Hepatocyte (in vitro differentiated cells): ENCODE results near the gene MUC5B. TPM values are rescaled to one million over a fixed set of nuclear protein-coding genes. Genes with fewer than 3 reads are reported as not detected.
"Not testable (repeated sequence)": the region's sequence is repeated elsewhere in the genome, so short reads cannot be mapped to it uniquely, and the experiment has no call there.

ENCODE experiments used
- DNase-seq: peaks from one replicate; pipeline ENCODE4 v3.0.0-alpha.2; 2016; ENCODE audit warnings: low spot score
- H2AFZ ChIP-seq: fragments of 200-600 bp; sonication (generic); 2 replicates; pipeline ENCODE4 v1.6.0; 2016; ENCODE audit warnings: antibody characterized with exemption, mild to moderate bottlenecking
- H3K27ac ChIP-seq: fragments of 200-600 bp; sonication (generic); 2 replicates; pipeline ENCODE4 v1.5.1; 2016; ENCODE audit warnings: mild to moderate bottlenecking
- H3K27me3 ChIP-seq: fragments of 200-600 bp; sonication (generic); 2 replicates; pipeline ENCODE4 v1.6.1; 2016
- H3K36me3 ChIP-seq: fragments of 200-600 bp; sonication (generic); replicated peaks from 2 replicates; pipeline ENCODE4 v1.5.1; 2016; ENCODE audit warnings: low read depth; ENCODE audit not compliant: insufficient read depth
- H3K4me1 ChIP-seq: fragments of 200-600 bp; sonication (generic); 2 replicates; pipeline ENCODE4 v1.5.1; 2016; ENCODE audit warnings: mild to moderate bottlenecking, moderate library complexity; ENCODE audit not compliant: insufficient read depth
- H3K4me2 ChIP-seq: fragments of 200-600 bp; sonication (generic); 2 replicates; pipeline ENCODE4 v1.6.0; 2016
- H3K4me3 ChIP-seq: fragments of 200-600 bp; sonication (generic); 2 replicates; pipeline ENCODE4 v1.5.1; 2016; ENCODE audit warnings: mild to moderate bottlenecking
- H3K79me2 ChIP-seq: fragments of 200-600 bp; sonication (generic); 2 replicates; pipeline ENCODE4 v1.6.0; 2017; ENCODE audit warnings: mild to moderate bottlenecking
- H3K9me2 ChIP-seq: fragments of 200-600 bp; sonication (generic); replicated peaks from 2 replicates; pipeline ENCODE4 v1.6.0; 2017; ENCODE audit warnings: mild to moderate bottlenecking; ENCODE audit not compliant: insufficient read depth
- H3K9me3 ChIP-seq: fragments of 200-600 bp; sonication (generic); 2 replicates; pipeline ENCODE4 v1.5.1; 2016; ENCODE audit warnings: low read depth, mild to moderate bottlenecking
- H4K20me1 ChIP-seq: fragments of 200-600 bp; sonication (generic); 2 replicates; pipeline ENCODE4 v1.6.0; 2016; ENCODE audit warnings: mild to moderate bottlenecking; ENCODE audit not compliant: insufficient read depth, poor library complexity, severe bottlenecking
- CTCF ChIP-seq: fragments of 200-600 bp; sonication (generic); IDR thresholded peaks from 2 replicates; pipeline ENCODE4 v1.5.1; 2016; ENCODE audit warnings: antibody characterized with exemption, mild to moderate bottlenecking; ENCODE audit not compliant: poor library complexity
- EZH2 ChIP-seq: fragments of 200-600 bp; sonication (generic); IDR thresholded peaks from 2 replicates; pipeline ENCODE4 v1.6.1; 2016; ENCODE audit warnings: antibody characterized with exemption, mild to moderate bottlenecking, borderline replicate concordance
- EZH2phosphoT487 ChIP-seq: fragments of 200-600 bp; sonication (generic); IDR thresholded peaks from one replicate; pipeline ENCODE4 v1.6.1; 2018; ENCODE audit warnings: antibody characterized with exemption, mild to moderate bottlenecking, low read depth, moderate library complexity; ENCODE audit not compliant: unreplicated experiment, severe bottlenecking
- WGBS: methylation state at CpG from one replicate; pipeline ENCODE4 v1.1.6; 2016; ENCODE audit warnings: low lambda C conversion rate; ENCODE audit errors: missing lambda C conversion rate; 5-methylcytosine and 5-hydroxymethylcytosine counted together
- polyA plus RNA-seq: library from polyadenylated mRNA; unstranded; fragments of >200 nt; fragmentation: Nextera tagmentation; extraction: Ambion mirVana; gene quantifications from 2 replicates; pipeline ENCODE4 v1.2.1, GENCODE V29; 2016
- total RNA-seq: library from RNA; depleted of rRNA; stranded (reverse); fragments of >200 nt; gene quantifications from 2 replicates; pipeline ENCODE4 v1.2.3, GENCODE V29; 2014

The MUC5B gene
- total and polyA plus RNA-seq, 2 experiments from 2014 or later = 0.07 to 0.15 TPM

- Histone ChIP-seq H3K79me2 (no peaks in the 10 kb centered on the region), H3K27me3 (no peaks in the 10 kb centered on the region), H3K4me1 (no peaks in the 10 kb centered on the region), H3K4me2 (no peak overlapping the region), H2AFZ (no peak overlapping the region), H4K20me1 (no peaks in the 10 kb centered on the region), H3K9me2 (no peaks in the 10 kb centered on the region), H3K36me3 (no peaks in the 10 kb centered on the region), H3K9me3 (no peaks in the 10 kb centered on the region), H3K4me3 (no peak overlapping the region), H3K27ac (no peak overlapping the region)
- no peak for DNase-seq
- 96% methylated on average over 33 of the region's 39 CpGs for WGBS
- TF ChIP-seq CTCF = no peak
- TF ChIP-seq EZH2phosphoT487 = no peak
- TF ChIP-seq EZH2 = no peak
Measured at GRCh38 chr11:1208394-1209261, 14.2 kb upstream of the MUC5B start.

GRCh38 chr11:1209371-1210057 is 13.4 kb upstream of the MUC5B start:
- Histone ChIP-seq H4K20me1 (no peaks in the 10 kb centered on the region), H2AFZ (no peak overlapping the region), H3K4me1 (no peaks in the 10 kb centered on the region), H3K4me3 (no peak overlapping the region), H3K9me2 (no peaks in the 10 kb centered on the region), H3K79me2 (no peaks in the 10 kb centered on the region), H3K4me2 (no peak overlapping the region), H3K27me3 (no peaks in the 10 kb centered on the region), H3K36me3 (no peaks in the 10 kb centered on the region), H3K27ac (no peak overlapping the region), H3K9me3 (no peaks in the 10 kb centered on the region)
- TF ChIP-seq EZH2 = no peak
- no peak for TF ChIP-seq CTCF
- TF ChIP-seq EZH2phosphoT487 = no peak
- DNase-seq = no peak
- 93% methylated on average over 17 of the region's 17 CpGs for WGBS

- Histone ChIP-seq H3K4me2 (no peak overlapping the region), H3K79me2 (no peaks in the 10 kb centered on the region), H3K4me1 (no peaks in the 10 kb centered on the region), H3K9me3 (no peaks in the 10 kb centered on the region), H4K20me1 (no peaks in the 10 kb centered on the region), H3K4me3 (no peak overlapping the region), H3K36me3 (no peaks in the 10 kb centered on the region), H3K27ac (no peak overlapping the region), H2AFZ (no peak overlapping the region), H3K9me2 (no peaks in the 10 kb centered on the region), H3K27me3 (no peaks in the 10 kb centered on the region)
- no peak for TF ChIP-seq EZH2
- DNase-seq = no peak
- 86% methylated on average over 2 of the region's 2 CpGs for WGBS
Measured at GRCh38 chr11:1211838-1212237, 11.0 kb upstream of the MUC5B start.

DNA sequence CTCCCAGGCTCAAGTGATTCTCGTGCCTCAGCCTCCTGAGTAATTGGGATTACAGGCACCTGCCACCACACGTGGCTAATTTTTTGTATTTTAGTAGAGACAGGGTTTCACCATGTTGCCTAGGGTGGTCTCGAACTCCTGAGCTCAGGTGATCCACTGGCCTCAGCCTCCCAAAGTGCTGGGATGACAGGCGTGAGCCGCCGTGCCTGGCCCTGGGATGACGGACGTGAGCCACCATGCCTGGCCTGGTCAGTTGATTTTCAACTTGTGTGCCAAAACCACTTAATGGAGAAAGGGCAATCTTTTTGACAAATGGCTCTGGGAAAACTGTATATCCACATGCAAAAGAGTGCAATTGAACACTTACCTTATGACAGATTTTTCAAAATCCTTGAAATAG is 7.0 kb upstream of the MUC5B start:
- not testable (repeated sequence) for H3K9me2 ChIP-seq, H3K4me3 ChIP-seq, H3K27ac ChIP-seq, H3K79me2 ChIP-seq, H3K9me3 ChIP-seq, H3K4me2 ChIP-seq, H3K27me3 ChIP-seq, H3K4me1 ChIP-seq, H3K36me3 ChIP-seq, H4K20me1 ChIP-seq, H2AFZ ChIP-seq, DNase-seq
- WGBS = 75% methylated on average over 8 of the region's 8 CpGs
